Body of pancreas (tissue), 4 donors: ENCODE measurements around the gene ACIN1.

Experiments used
- CTCF ChIP-seq, 7 experiments: fragments of 450-650 bp in 4 of 7; fragments of 200-600 bp in 3 of 7; sonication (generic) in 3 of 7; IDR thresholded peaks; one replicate each; pipeline ENCODE4 v1.5.1; 2016 to 2019; ENCODE audit warnings: antibody characterized with exemption in 7 of 7
- POLR2A ChIP-seq, 3 donors: fragments of 450-650 bp; IDR thresholded peaks; one replicate each; pipeline ENCODE4 v1.6.1; 2016; ENCODE audit warnings: antibody characterized with exemption in 3 of 3, mild to moderate bottlenecking in 2 of 3

- TF ChIP-seq CTCF (IDR thresholded peaks at IDR 0.05) (no peak), POLR2A (IDR thresholded peaks at IDR 0.05) (no peak)
These were observed 28.6 kb downstream of the ACIN1 start for GRCh38 chr14:23066368-23066767.
